SK-N-SH treated with all-trans-retinoic acid at 6 μM for 48 hours (cell line): Measurements from ENCODE around the gene RASSF10.

Experiments used
- ARNTL ChIP-seq: fragments of 450-650 bp; formaldehyde crosslinking; IDR thresholded peaks from 2 replicates; pipeline ENCODE4 v1.5.0; 2020; ENCODE audit warnings: low read depth, mild to moderate bottlenecking, moderate library complexity, borderline replicate concordance
- PATZ1 ChIP-seq: fragments of 250-450 bp; sonication (Bioruptor Pico); IDR thresholded peaks from 2 replicates; pipeline ENCODE4 v1.8.0; 2020; ENCODE audit warnings: mild to moderate bottlenecking, moderate library complexity, borderline replicate concordance
- RARB ChIP-seq: fragments of 250-450 bp; sonication (Bioruptor Pico); IDR thresholded peaks from 2 replicates; pipeline ENCODE4 v1.8.0; 2021; ENCODE audit warnings: mild to moderate bottlenecking, moderate library complexity
- ZNF70 ChIP-seq: fragments of 450-650 bp; formaldehyde crosslinking; IDR thresholded peaks from 2 replicates; pipeline ENCODE4 v1.5.0; 2020; ENCODE audit warnings: mild to moderate bottlenecking, moderate library complexity

DNA sequence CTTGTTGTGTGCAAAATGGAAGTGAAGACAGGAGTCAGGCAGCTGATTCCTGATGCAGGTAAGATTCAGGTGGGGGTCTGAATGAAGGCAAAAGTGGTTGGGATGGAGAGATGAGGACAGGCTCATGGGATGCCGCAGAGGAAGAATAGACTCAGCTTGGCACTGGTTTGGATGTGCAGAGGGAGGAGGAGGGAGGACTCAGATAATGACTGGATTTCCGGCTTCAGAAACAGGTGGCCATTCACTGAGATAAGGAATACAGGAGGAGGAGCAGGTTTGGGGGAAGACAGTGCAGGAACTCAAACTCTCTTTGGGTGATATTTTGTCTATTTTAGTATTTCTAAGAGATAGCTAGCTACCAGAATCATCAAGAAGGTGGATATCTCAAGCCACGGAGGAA, 19.2 kb downstream of the RASSF10 start:
- no peak for TF ChIP-seq RARB
- TF ChIP-seq ZNF70, result no peak
- TF ChIP-seq PATZ1, result no peak
- TF ChIP-seq ARNTL (CRISPR knock-in tag), result no peak
